HEK293 (cell line): ENCODE measurements around the gene IFI44L.

Experiments used
- CTCF ChIA-PET: fragments of 350-600 bp; formaldehyde crosslinking; extraction: SDS; loops from one replicate; lab custom pipeline; 2021; ENCODE audit warnings: antibody characterized with exemption; lab: Yijun Ruan, JAX
- POLR2A ChIA-PET: fragments of 300-600 bp; formaldehyde crosslinking; extraction: SDS; loops from one replicate; lab custom pipeline; 2020; ENCODE audit warnings: antibody characterized with exemption, inconsistent platforms; lab: Yijun Ruan, JAX
- H3K27ac ChIP-seq: fragments of 200-500 bp; sonication (Bioruptor generic); 2 replicates; pipeline ENCODE4 v1.5.1; 2014; ENCODE audit warnings: low read depth, low read length, control low read depth, inconsistent platforms; ENCODE audit errors: extremely low read depth
- H3K36me3 ChIP-seq, 2 experiments: fragments of 200-500 bp in 1 of 2; sonication (Bioruptor generic) in 1 of 2; 1 replicate in 1 of 2; 2 replicates in 1 of 2; pipeline ENCODE4 v1.5.1; 2014 to 2017; ENCODE audit warnings: inconsistent platforms in 2 of 2, low read length in 2 of 2; ENCODE audit not compliant: control insufficient read depth in 2 of 2, insufficient read depth in 1 of 2
- H3K4me1 ChIP-seq: fragments of 200-500 bp; sonication (Bioruptor generic); 2 replicates; pipeline ENCODE4 v1.5.1; 2014; ENCODE audit warnings: mild to moderate bottlenecking, low read length, inconsistent platforms; ENCODE audit not compliant: control insufficient read depth, insufficient read depth
- H3K4me3 ChIP-seq: 2 replicates; pipeline ENCODE4 v1.5.1; 2011; ENCODE audit warnings: low read depth, mild to moderate bottlenecking, control low read depth, low read length, moderate library complexity
- H3K9me3 ChIP-seq: fragments of 200-500 bp; sonication (Bioruptor generic); 2 replicates; pipeline ENCODE4 v1.5.1; 2014; ENCODE audit warnings: low read depth, low read length, inconsistent platforms; ENCODE audit not compliant: control insufficient read depth, insufficient read depth
- FEZF1 ChIP-seq: fragments of 450-650 bp; formaldehyde crosslinking; IDR thresholded peaks from 2 replicates; pipeline ENCODE4 v1.5.1; 2016; ENCODE audit warnings: missing biosample characterization, missing genetic modification characterization
- GLIS2 ChIP-seq: fragments of 450-650 bp; formaldehyde crosslinking; IDR thresholded peaks from 2 replicates; pipeline ENCODE4 v1.5.1; 2016; ENCODE audit warnings: missing biosample characterization, missing genetic modification characterization
- IKZF3 ChIP-seq: fragments of 450-650 bp; IDR thresholded peaks from 2 replicates; pipeline ENCODE4 v1.5.0; 2018; ENCODE audit warnings: missing biosample characterization, mild to moderate bottlenecking, missing genetic modification characterization, moderate library complexity
- MEIS1 ChIP-seq: sonication (generic); formaldehyde crosslinking; IDR thresholded peaks from 2 replicates; pipeline ENCODE4 v1.8.1; 2022; ENCODE audit warnings: missing genetic modification reagents, mild to moderate bottlenecking, borderline replicate concordance
- MZF1 ChIP-seq: fragments of 450-650 bp; formaldehyde crosslinking; IDR thresholded peaks from 2 replicates; pipeline ENCODE4 v1.5.1; 2017; ENCODE audit warnings: missing biosample characterization, missing genetic modification characterization, borderline replicate concordance
- ZBTB20 ChIP-seq: fragments of 450-650 bp; formaldehyde crosslinking; IDR thresholded peaks from 2 replicates; pipeline ENCODE4 v1.5.1; 2016; ENCODE audit warnings: missing biosample characterization, missing genetic modification characterization
- ZNF10 ChIP-seq: fragments of 450-650 bp; formaldehyde crosslinking; IDR thresholded peaks from 2 replicates; pipeline ENCODE4 v1.5.1; 2017; ENCODE audit warnings: missing biosample characterization, missing genetic modification characterization
- ZNF146 ChIP-seq: fragments of 450-650 bp; formaldehyde crosslinking; IDR thresholded peaks from 2 replicates; pipeline ENCODE4 v1.5.1; 2016; ENCODE audit warnings: missing biosample characterization, missing genetic modification characterization
- ZNF169 ChIP-seq: fragments of 450-650 bp; formaldehyde crosslinking; IDR thresholded peaks from 2 replicates; pipeline ENCODE4 v1.5.1; 2016; ENCODE audit warnings: missing biosample characterization, missing genetic modification characterization
- ZNF221 ChIP-seq: fragments of 450-650 bp; formaldehyde crosslinking; IDR thresholded peaks from 2 replicates; pipeline ENCODE4 v1.5.1; 2017; ENCODE audit warnings: missing biosample characterization, missing genetic modification characterization, borderline replicate concordance
- ZNF423 ChIP-seq: fragments of 450-650 bp; formaldehyde crosslinking; IDR thresholded peaks from 2 replicates; pipeline ENCODE4 v1.5.1; 2016; ENCODE audit warnings: missing biosample characterization, missing genetic modification characterization
- ZNF529 ChIP-seq: fragments of 450-650 bp; formaldehyde crosslinking; IDR thresholded peaks from 2 replicates; pipeline ENCODE4 v1.5.1; 2017; ENCODE audit warnings: missing genetic modification characterization, missing biosample characterization; ENCODE audit not compliant: insufficient replicate concordance
- ZNF596 ChIP-seq: fragments of 450-650 bp; IDR thresholded peaks from 2 replicates; pipeline ENCODE4 v1.5.0; 2018; ENCODE audit warnings: missing biosample characterization, mild to moderate bottlenecking, missing genetic modification characterization, moderate library complexity
- ZNF621 ChIP-seq: fragments of 450-650 bp; formaldehyde crosslinking; IDR thresholded peaks from 2 replicates; pipeline ENCODE4 v1.5.1; 2017; ENCODE audit warnings: missing biosample characterization, missing genetic modification characterization
- ZNF626 ChIP-seq: fragments of 450-650 bp; sonication (Bioruptor Pico); formaldehyde crosslinking; IDR thresholded peaks from 2 replicates; pipeline ENCODE4 v1.5.1; 2018; ENCODE audit warnings: missing biosample characterization, missing genetic modification characterization, inconsistent platforms
- ZNF654 ChIP-seq: fragments of 450-650 bp; formaldehyde crosslinking; IDR thresholded peaks from 2 replicates; pipeline ENCODE4 v1.5.1; 2016; ENCODE audit warnings: low read depth, missing biosample characterization, missing genetic modification characterization
- ZNF658 ChIP-seq: fragments of 450-650 bp; formaldehyde crosslinking; IDR thresholded peaks from 2 replicates; pipeline ENCODE4; 2016; ENCODE audit warnings: missing biosample characterization, missing genetic modification characterization
- ZNF664 ChIP-seq: fragments of 450-650 bp; formaldehyde crosslinking; IDR thresholded peaks from 2 replicates; pipeline ENCODE4 v1.5.1; 2016; ENCODE audit warnings: missing biosample characterization, missing genetic modification characterization
- ZNF701 ChIP-seq: fragments of 450-650 bp; formaldehyde crosslinking; IDR thresholded peaks from 2 replicates; pipeline ENCODE4 v1.5.1; 2016; ENCODE audit warnings: missing biosample characterization, missing genetic modification characterization
- ZNF747 ChIP-seq: fragments of 450-650 bp; formaldehyde crosslinking; IDR thresholded peaks from 2 replicates; pipeline ENCODE4 v1.5.1; 2016; ENCODE audit warnings: missing biosample characterization, missing genetic modification characterization
- ZNF830 ChIP-seq: fragments of 450-650 bp; IDR thresholded peaks from 2 replicates; pipeline ENCODE4 v1.5.0; 2018; ENCODE audit warnings: missing biosample characterization, missing genetic modification characterization, low read depth, mild to moderate bottlenecking, moderate library complexity
- ZNF837 ChIP-seq: fragments of 450-650 bp; formaldehyde crosslinking; IDR thresholded peaks from 2 replicates; pipeline ENCODE4 v1.5.1; 2016; ENCODE audit warnings: missing biosample characterization, missing genetic modification characterization
- TF ChIP-seq, protein P1 (sequence below): fragments of 450-650 bp; IDR thresholded peaks from 2 replicates; pipeline ENCODE4 v1.5.1; 2018; ENCODE audit warnings: missing biosample characterization, missing genetic modification characterization
- TF ChIP-seq, protein P2 (sequence below): fragments of 450-650 bp; formaldehyde crosslinking; IDR thresholded peaks from 2 replicates; pipeline ENCODE4 v1.5.1; 2017; ENCODE audit warnings: missing biosample characterization, missing genetic modification characterization
- TF ChIP-seq, protein P3 (sequence below): fragments of 450-650 bp; formaldehyde crosslinking; IDR thresholded peaks from 2 replicates; pipeline ENCODE4 v1.5.1; 2016; ENCODE audit warnings: missing biosample characterization, missing genetic modification characterization
- TF ChIP-seq, protein P4 (sequence below): fragments of 450-650 bp; formaldehyde crosslinking; IDR thresholded peaks from 2 replicates; pipeline ENCODE4 v1.5.1; 2016; ENCODE audit warnings: missing biosample characterization, missing genetic modification characterization

The IFI44L gene

DNA sequence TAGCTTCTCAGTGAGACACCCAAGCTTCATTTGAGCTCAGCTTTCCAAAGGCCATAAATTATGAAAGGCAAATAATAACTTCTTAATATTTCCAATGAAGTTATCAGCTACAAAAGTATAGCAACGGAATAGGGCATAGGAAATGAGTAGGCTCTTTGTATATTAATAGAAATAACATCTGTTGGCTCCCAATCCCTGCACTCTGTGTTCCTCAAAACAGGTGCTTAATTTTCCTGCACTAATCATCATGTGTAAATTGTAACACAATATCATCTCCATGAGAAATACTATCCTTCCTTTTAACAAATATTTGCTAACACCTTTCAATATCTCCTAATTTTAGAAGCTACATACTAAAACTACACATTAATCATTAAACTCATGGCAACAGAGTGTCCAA is 19.2 kb upstream of the IFI44L start:
- CTCF ChIA-PET, result interaction anchor here (0.6 to 3.1 kb wide), 3 partner anchors 16 to 457 kb away, joined by 3 to 9 read pairs (median 3); no protein-coding TSS in a partner anchor
- POLR2A ChIA-PET, result no interaction called here
- no peaks in the 10 kb centered on the region for H3K4me1 ChIP-seq
- H3K9me3 ChIP-seq, result no peaks in the 10 kb centered on the region
- H3K36me3 ChIP-seq, result no peaks in the 10 kb centered on the region
- no peak overlapping the region for H3K27ac ChIP-seq
- TF ChIP-seq, protein P1, sequence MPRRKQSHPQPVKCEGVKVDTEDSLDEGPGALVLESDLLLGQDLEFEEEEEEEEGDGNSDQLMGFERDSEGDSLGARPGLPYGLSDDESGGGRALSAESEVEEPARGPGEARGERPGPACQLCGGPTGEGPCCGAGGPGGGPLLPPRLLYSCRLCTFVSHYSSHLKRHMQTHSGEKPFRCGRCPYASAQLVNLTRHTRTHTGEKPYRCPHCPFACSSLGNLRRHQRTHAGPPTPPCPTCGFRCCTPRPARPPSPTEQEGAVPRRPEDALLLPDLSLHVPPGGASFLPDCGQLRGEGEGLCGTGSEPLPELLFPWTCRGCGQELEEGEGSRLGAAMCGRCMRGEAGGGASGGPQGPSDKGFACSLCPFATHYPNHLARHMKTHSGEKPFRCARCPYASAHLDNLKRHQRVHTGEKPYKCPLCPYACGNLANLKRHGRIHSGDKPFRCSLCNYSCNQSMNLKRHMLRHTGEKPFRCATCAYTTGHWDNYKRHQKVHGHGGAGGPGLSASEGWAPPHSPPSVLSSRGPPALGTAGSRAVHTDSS, result no peak
- TF ChIP-seq, protein P2, sequence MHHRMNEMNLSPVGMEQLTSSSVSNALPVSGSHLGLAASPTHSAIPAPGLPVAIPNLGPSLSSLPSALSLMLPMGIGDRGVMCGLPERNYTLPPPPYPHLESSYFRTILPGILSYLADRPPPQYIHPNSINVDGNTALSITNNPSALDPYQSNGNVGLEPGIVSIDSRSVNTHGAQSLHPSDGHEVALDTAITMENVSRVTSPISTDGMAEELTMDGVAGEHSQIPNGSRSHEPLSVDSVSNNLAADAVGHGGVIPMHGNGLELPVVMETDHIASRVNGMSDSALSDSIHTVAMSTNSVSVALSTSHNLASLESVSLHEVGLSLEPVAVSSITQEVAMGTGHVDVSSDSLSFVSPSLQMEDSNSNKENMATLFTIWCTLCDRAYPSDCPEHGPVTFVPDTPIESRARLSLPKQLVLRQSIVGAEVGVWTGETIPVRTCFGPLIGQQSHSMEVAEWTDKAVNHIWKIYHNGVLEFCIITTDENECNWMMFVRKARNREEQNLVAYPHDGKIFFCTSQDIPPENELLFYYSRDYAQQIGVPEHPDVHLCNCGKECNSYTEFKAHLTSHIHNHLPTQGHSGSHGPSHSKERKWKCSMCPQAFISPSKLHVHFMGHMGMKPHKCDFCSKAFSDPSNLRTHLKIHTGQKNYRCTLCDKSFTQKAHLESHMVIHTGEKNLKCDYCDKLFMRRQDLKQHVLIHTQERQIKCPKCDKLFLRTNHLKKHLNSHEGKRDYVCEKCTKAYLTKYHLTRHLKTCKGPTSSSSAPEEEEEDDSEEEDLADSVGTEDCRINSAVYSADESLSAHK (tag by site-specific recombination), result no peak
- TF ChIP-seq ZNF423 (tag by site-specific recombination), result no peak
- TF ChIP-seq MEIS1, result no peak
- TF ChIP-seq ZNF701 (tag by site-specific recombination), result no peak
- TF ChIP-seq ZNF596 (tag by site-specific recombination), result no peak
- no peak for TF ChIP-seq ZNF529
- TF ChIP-seq ZNF169 (tag by site-specific recombination), result no peak
- TF ChIP-seq ZNF10 (tag by site-specific recombination), result no peak
- no peak for TF ChIP-seq MZF1 (tag by site-specific recombination)
- no peak for TF ChIP-seq ZNF747 (tag by site-specific recombination)
- H3K4me3 ChIP-seq, result no peak overlapping the region

DNA sequence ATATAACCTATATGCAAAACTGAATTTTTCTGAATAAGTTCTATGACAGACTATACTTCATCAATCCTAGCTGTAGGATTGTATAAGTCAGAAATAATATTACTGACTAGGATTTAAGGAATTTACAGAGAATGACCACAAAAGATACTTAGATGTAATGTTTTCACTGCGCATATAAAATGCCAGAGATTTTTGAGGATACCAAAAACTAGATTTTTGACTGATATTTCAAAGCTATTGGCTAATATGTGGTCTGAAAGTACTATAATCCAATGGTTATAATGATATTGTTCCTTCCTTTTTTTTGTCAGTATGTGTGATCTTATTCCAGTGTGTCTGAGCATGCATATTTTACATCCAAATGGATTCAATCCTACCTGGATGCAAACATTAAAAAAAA is 17.0 kb upstream of the IFI44L start:
- Histone ChIP-seq H3K4me3 (no peak overlapping the region), H3K27ac (no peak overlapping the region), H3K36me3 (no peaks in the 10 kb centered on the region), H3K4me1 (no peaks in the 10 kb centered on the region), H3K9me3 (no peaks in the 10 kb centered on the region)
- ChIA-PET CTCF (interaction anchor here (0.6 to 1.7 kb wide), 2 partner anchors 458 to 584 kb away, joined by 4 to 5 read pairs; no protein-coding TSS in a partner anchor), POLR2A (no interaction called here)
- TF ChIP-seq ZNF658 (tag by site-specific recombination) (no peak), IKZF3 (tag by site-specific recombination) (no peak), MEIS1 (no peak), GLIS2 (no peak), ZNF423 (tag by site-specific recombination) (no peak), ZNF830 (tag by site-specific recombination) (no peak), ZNF837 (tag by site-specific recombination) (no peak), ZNF654 (tag by site-specific recombination) (no peak), ZNF146 (no peak), ZBTB20 (tag by site-specific recombination) (no peak), ZNF664 (tag by site-specific recombination) (no peak), ZNF626 (tag by site-specific recombination) (no peak), ZNF221 (tag by site-specific recombination) (no peak), ZNF621 (tag by site-specific recombination) (no peak), FEZF1 (tag by site-specific recombination) (no peak)
- TF ChIP-seq, protein P3, sequence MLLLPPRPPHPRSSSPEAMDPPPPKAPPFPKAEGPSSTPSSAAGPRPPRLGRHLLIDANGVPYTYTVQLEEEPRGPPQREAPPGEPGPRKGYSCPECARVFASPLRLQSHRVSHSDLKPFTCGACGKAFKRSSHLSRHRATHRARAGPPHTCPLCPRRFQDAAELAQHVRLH (tag by site-specific recombination), result no peak
- TF ChIP-seq, protein P4, sequence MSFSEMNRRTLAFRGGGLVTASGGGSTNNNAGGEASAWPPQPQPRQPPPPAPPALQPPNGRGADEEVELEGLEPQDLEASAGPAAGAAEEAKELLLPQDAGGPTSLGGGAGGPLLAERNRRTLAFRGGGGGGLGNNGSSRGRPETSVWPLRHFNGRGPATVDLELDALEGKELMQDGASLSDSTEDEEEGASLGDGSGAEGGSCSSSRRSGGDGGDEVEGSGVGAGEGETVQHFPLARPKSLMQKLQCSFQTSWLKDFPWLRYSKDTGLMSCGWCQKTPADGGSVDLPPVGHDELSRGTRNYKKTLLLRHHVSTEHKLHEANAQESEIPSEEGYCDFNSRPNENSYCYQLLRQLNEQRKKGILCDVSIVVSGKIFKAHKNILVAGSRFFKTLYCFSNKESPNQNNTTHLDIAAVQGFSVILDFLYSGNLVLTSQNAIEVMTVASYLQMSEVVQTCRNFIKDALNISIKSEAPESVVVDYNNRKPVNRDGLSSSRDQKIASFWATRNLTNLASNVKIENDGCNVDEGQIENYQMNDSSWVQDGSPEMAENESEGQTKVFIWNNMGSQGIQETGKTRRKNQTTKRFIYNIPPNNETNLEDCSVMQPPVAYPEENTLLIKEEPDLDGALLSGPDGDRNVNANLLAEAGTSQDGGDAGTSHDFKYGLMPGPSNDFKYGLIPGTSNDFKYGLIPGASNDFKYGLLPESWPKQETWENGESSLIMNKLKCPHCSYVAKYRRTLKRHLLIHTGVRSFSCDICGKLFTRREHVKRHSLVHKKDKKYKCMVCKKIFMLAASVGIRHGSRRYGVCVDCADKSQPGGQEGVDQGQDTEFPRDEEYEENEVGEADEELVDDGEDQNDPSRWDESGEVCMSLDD (tag by site-specific recombination), result no peak
